ENCODE data around the gene MLPH.
"Not testable (repeated sequence)": the region's sequence is repeated elsewhere in the genome, so short reads cannot be mapped to it uniquely, and the experiment has no call there.

Gene MLPH

GRCh38 chr2:237459226-237459625 is 27.8 kb upstream of the MLPH start:
- no peak for DNase-seq

- DNase-seq: no peak
These were observed 27.3 kb upstream of the MLPH start for GRCh38 chr2:237459741-237460174.

GRCh38 chr2:237464757-237465391 is 22.2 kb upstream of the MLPH start:
- no peak for DNase-seq

GRCh38 chr2:237465515-237466148 is 21.4 kb upstream of the MLPH start:
- DNase-seq: no peak

GRCh38 chr2:237466211-237466610 is 20.8 kb upstream of the MLPH start:
- DNase-seq: no peak

GRCh38 chr2:237467447-237468179 is 19.4 kb upstream of the MLPH start:
- DNase-seq: no peak

GRCh38 chr2:237469410-237469809 is 17.6 kb upstream of the MLPH start:
- not testable (repeated sequence) for DNase-seq

GRCh38 chr2:237469849-237470248 is 17.2 kb upstream of the MLPH start:
- DNase-seq: no peak

GRCh38 chr2:237470914-237471313 is 16.1 kb upstream of the MLPH start:
- no peak for DNase-seq

GRCh38 chr2:237471438-237472186 is 15.4 kb upstream of the MLPH start:
- peak; percentile 17 to 26 for DNase-seq

GRCh38 chr2:237472187-237472712 is 14.8 kb upstream of the MLPH start:
- no peak for DNase-seq

- DNase-seq: no peak
These were observed 13.9 kb upstream of the MLPH start for GRCh38 chr2:237472909-237473877.

GRCh38 chr2:237473878-237474441 is 13.1 kb upstream of the MLPH start:
- DNase-seq: no peak

GRCh38 chr2:237474442-237474911 is 12.6 kb upstream of the MLPH start:
- no peak for DNase-seq

- DNase-seq: peak; percentile 63 to 65
These were observed 11.9 kb upstream of the MLPH start for GRCh38 chr2:237474931-237475703.

GRCh38 chr2:237475704-237476141 is 11.3 kb upstream of the MLPH start:
- peak; percentile 44 to 57 for DNase-seq

GRCh38 chr2:237478095-237478494 is 9.0 kb upstream of the MLPH start:
- DNase-seq: no peak

- no peak for DNase-seq
These were observed 8.1 kb upstream of the MLPH start for GRCh38 chr2:237478979-237479378.

- no peak for DNase-seq
These were observed 7.3 kb upstream of the MLPH start for GRCh38 chr2:237479747-237480146.

GRCh38 chr2:237480556-237480955 is 6.5 kb upstream of the MLPH start:
- no peak for DNase-seq
